Placental pericyte (primary cell): ENCODE data around the gene CHKA. TPM values are rescaled to one million over a fixed set of nuclear protein-coding genes. Genes with fewer than 3 reads are reported as not detected.

ENCODE experiments used
- small RNA-seq: library from RNA; depleted of rRNA; stranded (forward); fragments of <200 nt; gene quantifications from one replicate; pipeline ENCODE3, GENCODE V24; 2012; ENCODE audit warnings: low replicate concordance
- total RNA-seq: library from RNA; depleted of rRNA; stranded (reverse); fragments of >200 nt; gene quantifications from 2 replicates; pipeline ENCODE4 v1.2.3, GENCODE V29; 2012

Gene CHKA
- total RNA-seq: 9.9 and 19.7 TPM in 2 replicates

GRCh38 chr11:68121067-68121899, at the start of gene CHKA:
Gene CHKA (minus strand): TSS chr11:68121388. CDS start chr11:68121177, 211 bp downstream.

DNA sequence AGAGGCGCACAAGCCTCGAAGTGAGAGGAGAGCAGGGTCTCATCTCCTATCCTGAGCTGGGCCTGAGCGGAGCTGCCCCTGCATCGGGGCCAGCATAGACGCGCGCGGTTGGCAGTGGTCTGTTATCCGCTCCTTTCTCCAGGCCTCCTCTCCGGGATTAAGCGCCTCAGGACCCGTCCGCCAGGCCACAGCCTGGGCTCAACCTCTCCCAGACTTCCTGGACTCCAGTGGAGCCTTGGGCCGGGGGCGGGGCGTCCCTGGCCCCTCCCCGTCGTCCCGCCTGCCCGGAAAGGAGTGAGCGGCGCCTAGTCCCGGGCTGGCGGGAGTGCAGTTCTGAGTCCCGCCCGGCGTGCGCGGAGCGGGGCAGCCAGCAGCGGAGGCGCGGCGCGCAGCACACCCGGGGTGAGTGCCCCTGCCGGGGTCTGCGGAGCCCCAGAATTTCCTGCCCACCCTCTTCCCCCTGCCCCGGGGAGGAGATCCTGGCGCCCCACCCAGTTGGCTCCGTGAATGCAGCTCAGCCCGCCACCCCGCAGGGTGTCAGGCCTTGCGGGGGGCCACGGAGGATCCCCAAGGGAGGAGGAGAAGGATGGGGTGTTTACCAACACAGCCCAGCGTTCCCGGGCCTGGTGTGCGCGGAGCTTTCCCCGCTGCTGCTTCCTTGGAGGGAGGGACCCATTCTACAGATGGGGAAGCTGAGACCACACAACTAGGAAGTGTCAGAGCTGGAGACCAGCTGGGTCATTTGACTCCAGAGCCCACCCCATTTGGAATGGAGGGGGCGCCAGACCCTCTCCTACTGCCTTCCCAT, 82.3 kb downstream of the CHKA start, which contains the start of gene TCIRG1:
Gene TCIRG1, plus strand, starts transcription at position 308 of the 808 bp plus-strand sequence. CDS start 2,247 bp downstream, outside the sequence.

GRCh38 chr11:68030318-68031143, 90.7 kb downstream of the CHKA start, which contains the start of gene NDUFS8:
Gene NDUFS8 (plus strand): TSS chr11:68030681. CDS start chr11:68032152, 1,471 bp downstream.

DNA sequence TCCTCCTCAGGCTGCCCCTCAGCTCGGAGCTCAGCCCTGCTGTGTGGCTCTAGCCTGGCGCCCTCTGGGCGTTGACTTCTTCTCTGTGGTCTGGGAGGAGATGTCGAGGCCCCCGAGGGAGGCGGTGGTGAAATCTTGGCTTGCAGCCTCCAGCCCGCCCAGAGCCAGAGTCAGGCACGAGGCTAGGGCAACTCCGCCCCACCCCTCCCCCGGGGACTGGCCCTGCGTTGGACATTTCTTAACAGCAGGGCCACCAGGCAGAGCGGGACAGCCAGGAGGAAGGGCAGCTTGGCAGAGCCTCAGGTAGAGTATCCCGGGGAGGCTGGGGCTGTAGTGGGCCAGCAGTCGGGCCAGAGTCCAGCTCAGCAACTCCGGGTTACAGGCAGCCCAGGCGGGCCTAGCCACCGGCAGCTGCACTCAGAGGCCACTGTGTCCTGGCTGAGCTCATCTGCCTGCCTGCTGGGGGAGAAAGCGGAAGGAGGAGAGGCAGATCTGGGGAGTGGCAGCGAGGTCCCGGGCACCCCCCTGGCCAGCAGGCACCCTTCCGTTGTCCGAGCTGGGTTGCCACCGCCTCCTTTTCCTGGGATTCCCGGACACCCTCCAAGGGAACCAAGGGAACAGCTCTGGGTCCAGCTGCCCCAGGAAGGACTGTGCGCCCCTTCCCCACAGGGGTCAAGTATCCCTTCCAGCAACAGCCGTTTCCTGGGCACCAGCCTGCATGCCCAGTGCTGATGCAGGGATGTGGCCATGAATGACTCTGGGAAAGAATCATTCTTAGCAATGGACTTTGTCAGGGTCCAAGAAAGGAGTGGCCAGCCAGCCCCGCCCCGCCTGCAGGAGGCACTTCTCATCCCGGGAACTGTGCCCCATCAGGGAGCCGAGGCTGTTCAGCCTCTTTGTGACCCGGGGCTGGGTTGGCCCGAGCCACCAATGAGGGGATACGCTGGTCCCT, 110.8 kb downstream of the CHKA start, which contains the start of gene ALDH3B1:
Gene ALDH3B1, plus strand, starts transcription at position 238 of the 952 bp plus-strand sequence. CDS start 4,971 bp downstream, outside the sequence.

GRCh38 chr11:68003846-68004550, 117.2 kb downstream of the CHKA start, which contains the start of gene UNC93B1:
Gene UNC93B1 (minus strand): TSS chr11:68004097. CDS start chr11:68004043, 54 bp downstream.

Small RNA genes within 50 kb of the gene (small RNA-seq; reads per million reads assigned to genes)
- 0.10 reads per million for gene MIR6753

Other genes with a start within 250 kb of the CHKA start
- 16.9 and 28.4 TPM in 2 replicates for gene UNC93B1, start 117.3 kb downstream of the CHKA start, total RNA-seq
- gene ALDH3B1, start 111.1 kb downstream of the CHKA start, total RNA-seq: 22.0 and 78.8 TPM in 2 replicates
- gene NDUFS8, start 90.7 kb downstream of the CHKA start, total RNA-seq: 105 and 132 TPM in 2 replicates
- gene TCIRG1, start 82.4 kb downstream of the CHKA start, total RNA-seq: 157 and 186 TPM in 2 replicates
- gene KMT5B, start 91.9 kb upstream of the CHKA start, total RNA-seq: 17.2 and 24.9 TPM in 2 replicates
- 42.0 and 74.9 TPM in 2 replicates for gene C11orf24, start 150.6 kb upstream of the CHKA start, total RNA-seq
- gene LRP5, start 191.2 kb upstream of the CHKA start, total RNA-seq: 21.2 and 70.9 TPM in 2 replicates